HepG2 (cell line): ENCODE data around the gene TUBB. TPM values are rescaled to one million over a fixed set of nuclear protein-coding genes. Genes with fewer than 3 reads are reported as not detected.
"Not testable (repeated sequence)": the region's sequence is repeated elsewhere in the genome, so short reads cannot be mapped to it uniquely, and the experiment has no call there.

Experiments used
- ATAC-seq: fragments of 200-7000 bp; cut with Tn5 transposase; 3 replicates; pipeline ENCODE4 v1.9.1; 2020; ENCODE audit warnings: mild to moderate bottlenecking, moderate library complexity
- BruUV-seq: library from RNA; stranded (reverse); fragments of 400-500 nt; replicated peaks from 2 replicates; lab custom pipeline; 2021; lab: Mats Ljungman, UMichigan
- CTCF ChIA-PET: fragments of 300-600 bp; formaldehyde crosslinking; extraction: SDS; loops from one replicate; lab custom pipeline; 2021; ENCODE audit warnings: low total read pairs, inconsistent platforms, low intra/inter-chr PET ratio; lab: Yijun Ruan, JAX
- POLR2A ChIA-PET: fragments of 350-600 bp; sonication (Branson Sonifier 250); formaldehyde crosslinking; loops from one replicate; lab custom pipeline; 2020; ENCODE audit warnings: antibody characterized with exemption, inconsistent platforms; lab: Yijun Ruan, JAX
- DNase-seq: peaks from one replicate; pipeline ENCODE4 v3.0.0-alpha.2; 2015; ENCODE audit warnings: low spot score
- FAIRE-seq: peaks from 3 replicates; lab custom pipeline; 2011; peaks lifted over from hg19 to GRCh38; lab: Jason Lieb, UNC
- H2AFZ ChIP-seq: one replicate; pipeline ENCODE4 v1.6.1; 2011; ENCODE audit warnings: low read length, inconsistent platforms
- H3K27ac ChIP-seq: fragments of 300-600 bp; 3 replicates; pipeline ENCODE4 v1.8.0; 2011; ENCODE audit warnings: mixed run types, mild to moderate bottlenecking, mixed read lengths, low read length, inconsistent platforms; ENCODE audit not compliant: insufficient read depth; ENCODE audit errors: extremely low read length
- H3K27me3 ChIP-seq, 2 experiments: fragments of 200-600 bp in 1 of 2; 2 replicates in 1 of 2; 3 replicates in 1 of 2; pipeline versions ENCODE4 v1.6.0 to v1.8.0; 2011; ENCODE audit warnings: low read length in 2 of 2, mild to moderate bottlenecking in 2 of 2, moderate library complexity in 2 of 2, inconsistent platforms in 1 of 2; ENCODE audit not compliant: insufficient read depth in 2 of 2, control insufficient read depth in 1 of 2
- H3K36me3 ChIP-seq, 2 experiments: fragments of 200-600 bp in 1 of 2; replicated peaks in 1 of 2; 2 replicates in 1 of 2; 3 replicates in 1 of 2; pipeline versions ENCODE4 v1.5.1 to v1.8.0; 2011; ENCODE audit warnings: low read length in 2 of 2, inconsistent platforms in 1 of 2; ENCODE audit not compliant: insufficient read depth in 2 of 2, control insufficient read depth in 1 of 2
- H3K4me1 ChIP-seq: 2 replicates; pipeline ENCODE4 v1.5.1; 2012; ENCODE audit warnings: low read length, inconsistent platforms; ENCODE audit not compliant: insufficient read depth
- H3K4me2 ChIP-seq: 2 replicates; pipeline ENCODE4 v1.6.0; 2011; ENCODE audit warnings: low read depth, low read length, inconsistent platforms
- H3K4me3 ChIP-seq, 3 experiments: fragments of 200-600 bp in 1 of 3; sonication (generic), shearing (Covaris generic) in 1 of 3; replicated peaks in 1 of 3; 2 replicates each; pipeline ENCODE4 v1.5.1; 2011 to 2016; ENCODE audit warnings: low read length in 3 of 3, inconsistent platforms in 2 of 3, low read depth in 2 of 3, mild to moderate bottlenecking in 2 of 3, control low read depth in 1 of 3, mixed read lengths in 1 of 3; ENCODE audit not compliant: insufficient read depth in 1 of 3
- H3K79me2 ChIP-seq: one replicate; pipeline ENCODE4 v1.6.1; 2011; ENCODE audit warnings: low read length, inconsistent platforms; ENCODE audit not compliant: insufficient read depth
- H3K9ac ChIP-seq: 2 replicates; pipeline ENCODE4 v1.6.0; 2011; ENCODE audit warnings: mild to moderate bottlenecking, low read depth, low read length, inconsistent platforms; ENCODE audit not compliant: insufficient read depth
- H3K9me3 ChIP-seq: 2 replicates; pipeline ENCODE4 v1.5.1; 2012; ENCODE audit warnings: mild to moderate bottlenecking, low read length
- H4K20me1 ChIP-seq: 2 replicates; pipeline ENCODE4 v1.6.0; 2011; ENCODE audit warnings: inconsistent platforms, mild to moderate bottlenecking, low read length, moderate library complexity; ENCODE audit not compliant: insufficient read depth
- PAF1 ChIP-seq: IDR thresholded peaks from 2 replicates; pipeline ENCODE4 v1.6.1; 2016; ENCODE audit warnings: missing genetic modification reagents, missing compliant biosample characterization
- SAFB2 ChIP-seq: sonication (generic); formaldehyde crosslinking; IDR thresholded peaks from 2 replicates; pipeline ENCODE4 v1.5.1; 2020; ENCODE audit warnings: missing genetic modification reagents, low read depth, mild to moderate bottlenecking, borderline replicate concordance
- STAG1 ChIP-seq: sonication (generic); formaldehyde crosslinking; IDR thresholded peaks from 2 replicates; pipeline ENCODE4 v1.4.0; 2020; ENCODE audit warnings: missing genetic modification reagents
- ZC3H13 ChIP-seq: sonication (generic); formaldehyde crosslinking; IDR thresholded peaks from 2 replicates; pipeline ENCODE4 v1.8.1; 2023; ENCODE audit warnings: mild to moderate bottlenecking, missing genetic modification reagents, moderate library complexity
- ZFX ChIP-seq: sonication (generic); formaldehyde crosslinking; IDR thresholded peaks from 2 replicates; pipeline ENCODE4 v1.4.0; 2020; ENCODE audit warnings: mild to moderate bottlenecking, low read depth, missing genetic modification reagents, moderate library complexity
- ZKSCAN1 ChIP-seq: fragments of 150-350 bp; IDR thresholded peaks from 2 replicates; pipeline ENCODE4 v1.6.1; 2014; ENCODE audit warnings: low read length
- WGBS: methylation state at CpG from one replicate; pipeline ENCODE4 v1.1.6; 2017; ENCODE audit warnings: low lambda C conversion rate; 5-methylcytosine and 5-hydroxymethylcytosine counted together
- in situ Hi-C: cut with HindIII; loops from 2 replicates; pipeline ENCODE4 v1.10.0; 2017; ENCODE audit warnings: low pct_unique_long_range_greater_than_20kb; ENCODE audit not compliant: extremely low pct_ligation_motif_present
- intact Hi-C: fragments of 100-400 bp; cut with micrococcal nuclease; formaldehyde crosslinking; loops from one replicate; pipeline ENCODE4 v1.10.0; 2022; ENCODE audit not compliant: unreplicated experiment
- polyA plus RNA-seq, 8 experiments: library from polyadenylated mRNA; depleted of rRNA in 3 of 8; stranded (reverse) in 7 of 8; unstranded in 1 of 8; fragments of >200 nt; fragmentation: Illumina TruSeq in 4 of 8; extraction: Trizol in 4 of 8; gene quantifications; 2 replicates each; pipeline versions ENCODE4 v1.2.1 to v1.2.3, GENCODE V29; 2011 to 2016; ENCODE audit warnings: low read depth in 4 of 8, missing spikeins in 1 of 8, mixed read lengths in 1 of 8; ENCODE audit not compliant: insufficient read depth in 1 of 8
- total RNA-seq, 5 experiments: library from RNA; depleted of rRNA; stranded (reverse); fragments of >200 nt; fragmentation: Illumina TruSeq; extraction: Trizol; gene quantifications; 2 replicates each; pipeline ENCODE4 v1.2.3, GENCODE V29; 2016; ENCODE audit warnings: low read depth in 1 of 5
- TF ChIP-seq, protein P1 (sequence below): sonication (generic); formaldehyde crosslinking; IDR thresholded peaks from 2 replicates; pipeline ENCODE4 v1.4.0; 2020; ENCODE audit warnings: missing genetic modification reagents
- TF ChIP-seq, protein P2 (sequence below): sonication (generic); formaldehyde crosslinking; IDR thresholded peaks from 2 replicates; pipeline ENCODE4 v1.5.0; 2020; ENCODE audit warnings: mild to moderate bottlenecking, missing genetic modification reagents, moderate library complexity
- TF ChIP-seq, protein P3 (sequence below): sonication (generic); formaldehyde crosslinking; IDR thresholded peaks from 2 replicates; pipeline ENCODE4 v1.5.1; 2020; ENCODE audit warnings: mild to moderate bottlenecking, missing genetic modification reagents, moderate library complexity
- TF ChIP-seq, protein P4 (sequence below): sonication (generic); formaldehyde crosslinking; IDR thresholded peaks from 2 replicates; pipeline ENCODE4 v1.8.0; 2022; ENCODE audit warnings: missing genetic modification reagents, mild to moderate bottlenecking, moderate library complexity, borderline replicate concordance

The TUBB gene
- total and polyA plus RNA-seq, 2 of the 13 experiments (the other 11 are each of a cell fraction or from before 2014, with no cell fraction given) = 911 to 1,163 TPM

DNA sequence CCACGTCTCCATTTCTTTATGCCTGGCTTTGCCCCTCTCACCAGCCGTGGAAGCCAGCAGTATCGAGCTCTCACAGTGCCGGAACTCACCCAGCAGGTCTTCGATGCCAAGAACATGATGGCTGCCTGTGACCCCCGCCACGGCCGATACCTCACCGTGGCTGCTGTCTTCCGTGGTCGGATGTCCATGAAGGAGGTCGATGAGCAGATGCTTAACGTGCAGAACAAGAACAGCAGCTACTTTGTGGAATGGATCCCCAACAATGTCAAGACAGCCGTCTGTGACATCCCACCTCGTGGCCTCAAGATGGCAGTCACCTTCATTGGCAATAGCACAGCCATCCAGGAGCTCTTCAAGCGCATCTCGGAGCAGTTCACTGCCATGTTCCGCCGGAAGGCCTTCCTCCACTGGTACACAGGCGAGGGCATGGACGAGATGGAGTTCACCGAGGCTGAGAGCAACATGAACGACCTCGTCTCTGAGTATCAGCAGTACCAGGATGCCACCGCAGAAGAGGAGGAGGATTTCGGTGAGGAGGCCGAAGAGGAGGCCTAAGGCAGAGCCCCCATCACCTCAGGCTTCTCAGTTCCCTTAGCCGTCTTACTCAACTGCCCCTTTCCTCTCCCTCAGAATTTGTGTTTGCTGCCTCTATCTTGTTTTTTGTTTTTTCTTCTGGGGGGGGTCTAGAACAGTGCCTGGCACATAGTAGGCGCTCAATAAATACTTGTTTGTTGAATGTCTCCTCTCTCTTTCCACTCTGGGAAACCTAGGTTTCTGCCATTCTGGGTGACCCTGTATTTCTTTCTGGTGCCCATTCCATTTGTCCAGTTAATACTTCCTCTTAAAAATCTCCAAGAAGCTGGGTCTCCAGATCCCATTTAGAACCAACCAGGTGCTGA is 3.9 kb downstream of the TUBB start:
- H3K9ac ChIP-seq, H3K9me3 ChIP-seq, H3K27ac ChIP-seq, H3K4me3 ChIP-seq, H3K27me3 ChIP-seq, H2AFZ ChIP-seq, ATAC-seq, DNase-seq, FAIRE-seq, H3K4me2 ChIP-seq: not testable (repeated sequence)
- Histone ChIP-seq H4K20me1 (peaks cover 44% of the 10 kb centered on the region), H3K36me3 (peaks cover 17 to 48% of the 10 kb centered on the region in 2 experiments), H3K79me2 (peaks cover 43% of the 10 kb centered on the region), H3K4me1 (peaks cover 46% of the 10 kb centered on the region)
- CTCF ChIA-PET = interaction anchor here (1.6 to 3.5 kb wide), 2 partner anchors 45 to 106 kb away, joined by 4 to 130 read pairs; no protein-coding TSS in a partner anchor
- in situ Hi-C loops (loop anchor here (5.0 to 10.0 kb wide), 2 partner anchors 47 to 239 kb away; partner anchors contain the start of gene HLA-E), intact Hi-C loops (loop anchor here (5.0 kb wide), 2 partner anchors 153 to 242 kb away; no protein-coding TSS in a partner anchor)
- WGBS = 95% methylated on average over 29 of the region's 29 CpGs
- TSS peak; percentile 46 for BruUV-seq
- POLR2A ChIA-PET = interaction anchor here (1.0 to 5.0 kb wide), 5 partner anchors 9 to 109 kb away, joined by 3 to 92 read pairs (median 4); partner anchors contain the start of genes DHX16, FLOT1 and IER3
- TF ChIP-seq, protein P1, sequence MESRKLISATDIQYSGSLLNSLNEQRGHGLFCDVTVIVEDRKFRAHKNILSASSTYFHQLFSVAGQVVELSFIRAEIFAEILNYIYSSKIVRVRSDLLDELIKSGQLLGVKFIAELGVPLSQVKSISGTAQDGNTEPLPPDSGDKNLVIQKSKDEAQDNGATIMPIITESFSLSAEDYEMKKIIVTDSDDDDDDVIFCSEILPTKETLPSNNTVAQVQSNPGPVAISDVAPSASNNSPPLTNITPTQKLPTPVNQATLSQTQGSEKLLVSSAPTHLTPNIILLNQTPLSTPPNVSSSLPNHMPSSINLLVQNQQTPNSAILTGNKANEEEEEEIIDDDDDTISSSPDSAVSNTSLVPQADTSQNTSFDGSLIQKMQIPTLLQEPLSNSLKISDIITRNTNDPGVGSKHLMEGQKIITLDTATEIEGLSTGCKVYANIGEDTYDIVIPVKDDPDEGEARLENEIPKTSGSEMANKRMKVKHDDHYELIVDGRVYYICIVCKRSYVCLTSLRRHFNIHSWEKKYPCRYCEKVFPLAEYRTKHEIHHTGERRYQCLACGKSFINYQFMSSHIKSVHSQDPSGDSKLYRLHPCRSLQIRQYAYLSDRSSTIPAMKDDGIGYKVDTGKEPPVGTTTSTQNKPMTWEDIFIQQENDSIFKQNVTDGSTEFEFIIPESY = peak; percentile 17; the same call in 1 of the 2 replicates
- TF ChIP-seq SAFB2 (CRISPR knock-in tag) (0 out of 2 replicates have a peak, but pooled peaks have one; percentile 43), ZKSCAN1 (peak; percentile 63; the same call in 1 of the 2 replicates), ZC3H13 (CRISPR knock-in tag) (peak; percentile 72), PAF1 (CRISPR knock-in tag) (peak; percentile 59; the same call in 1 of the 2 replicates), STAG1 (CRISPR knock-in tag) (peak; percentile 26), ZFX (0 out of 2 replicates have a peak, but pooled peaks have one; percentile 25)
- TF ChIP-seq, protein P2, sequence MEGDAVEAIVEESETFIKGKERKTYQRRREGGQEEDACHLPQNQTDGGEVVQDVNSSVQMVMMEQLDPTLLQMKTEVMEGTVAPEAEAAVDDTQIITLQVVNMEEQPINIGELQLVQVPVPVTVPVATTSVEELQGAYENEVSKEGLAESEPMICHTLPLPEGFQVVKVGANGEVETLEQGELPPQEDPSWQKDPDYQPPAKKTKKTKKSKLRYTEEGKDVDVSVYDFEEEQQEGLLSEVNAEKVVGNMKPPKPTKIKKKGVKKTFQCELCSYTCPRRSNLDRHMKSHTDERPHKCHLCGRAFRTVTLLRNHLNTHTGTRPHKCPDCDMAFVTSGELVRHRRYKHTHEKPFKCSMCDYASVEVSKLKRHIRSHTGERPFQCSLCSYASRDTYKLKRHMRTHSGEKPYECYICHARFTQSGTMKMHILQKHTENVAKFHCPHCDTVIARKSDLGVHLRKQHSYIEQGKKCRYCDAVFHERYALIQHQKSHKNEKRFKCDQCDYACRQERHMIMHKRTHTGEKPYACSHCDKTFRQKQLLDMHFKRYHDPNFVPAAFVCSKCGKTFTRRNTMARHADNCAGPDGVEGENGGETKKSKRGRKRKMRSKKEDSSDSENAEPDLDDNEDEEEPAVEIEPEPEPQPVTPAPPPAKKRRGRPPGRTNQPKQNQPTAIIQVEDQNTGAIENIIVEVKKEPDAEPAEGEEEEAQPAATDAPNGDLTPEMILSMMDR (CRISPR knock-in tag) = peak; percentile 42; the same call in 1 of the 2 replicates
- TF ChIP-seq, protein P3, sequence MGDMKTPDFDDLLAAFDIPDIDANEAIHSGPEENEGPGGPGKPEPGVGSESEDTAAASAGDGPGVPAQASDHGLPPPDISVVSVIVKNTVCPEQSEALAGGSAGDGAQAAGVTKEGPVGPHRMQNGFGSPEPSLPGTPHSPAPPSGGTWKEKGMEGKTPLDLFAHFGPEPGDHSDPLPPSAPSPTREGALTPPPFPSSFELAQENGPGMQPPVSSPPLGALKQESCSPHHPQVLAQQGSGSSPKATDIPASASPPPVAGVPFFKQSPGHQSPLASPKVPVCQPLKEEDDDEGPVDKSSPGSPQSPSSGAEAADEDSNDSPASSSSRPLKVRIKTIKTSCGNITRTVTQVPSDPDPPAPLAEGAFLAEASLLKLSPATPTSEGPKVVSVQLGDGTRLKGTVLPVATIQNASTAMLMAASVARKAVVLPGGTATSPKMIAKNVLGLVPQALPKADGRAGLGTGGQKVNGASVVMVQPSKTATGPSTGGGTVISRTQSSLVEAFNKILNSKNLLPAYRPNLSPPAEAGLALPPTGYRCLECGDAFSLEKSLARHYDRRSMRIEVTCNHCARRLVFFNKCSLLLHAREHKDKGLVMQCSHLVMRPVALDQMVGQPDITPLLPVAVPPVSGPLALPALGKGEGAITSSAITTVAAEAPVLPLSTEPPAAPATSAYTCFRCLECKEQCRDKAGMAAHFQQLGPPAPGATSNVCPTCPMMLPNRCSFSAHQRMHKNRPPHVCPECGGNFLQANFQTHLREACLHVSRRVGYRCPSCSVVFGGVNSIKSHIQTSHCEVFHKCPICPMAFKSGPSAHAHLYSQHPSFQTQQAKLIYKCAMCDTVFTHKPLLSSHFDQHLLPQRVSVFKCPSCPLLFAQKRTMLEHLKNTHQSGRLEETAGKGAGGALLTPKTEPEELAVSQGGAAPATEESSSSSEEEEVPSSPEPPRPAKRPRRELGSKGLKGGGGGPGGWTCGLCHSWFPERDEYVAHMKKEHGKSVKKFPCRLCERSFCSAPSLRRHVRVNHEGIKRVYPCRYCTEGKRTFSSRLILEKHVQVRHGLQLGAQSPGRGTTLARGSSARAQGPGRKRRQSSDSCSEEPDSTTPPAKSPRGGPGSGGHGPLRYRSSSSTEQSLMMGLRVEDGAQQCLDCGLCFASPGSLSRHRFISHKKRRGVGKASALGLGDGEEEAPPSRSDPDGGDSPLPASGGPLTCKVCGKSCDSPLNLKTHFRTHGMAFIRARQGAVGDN (CRISPR knock-in tag) = peak; percentile 45
- TF ChIP-seq, protein P4, sequence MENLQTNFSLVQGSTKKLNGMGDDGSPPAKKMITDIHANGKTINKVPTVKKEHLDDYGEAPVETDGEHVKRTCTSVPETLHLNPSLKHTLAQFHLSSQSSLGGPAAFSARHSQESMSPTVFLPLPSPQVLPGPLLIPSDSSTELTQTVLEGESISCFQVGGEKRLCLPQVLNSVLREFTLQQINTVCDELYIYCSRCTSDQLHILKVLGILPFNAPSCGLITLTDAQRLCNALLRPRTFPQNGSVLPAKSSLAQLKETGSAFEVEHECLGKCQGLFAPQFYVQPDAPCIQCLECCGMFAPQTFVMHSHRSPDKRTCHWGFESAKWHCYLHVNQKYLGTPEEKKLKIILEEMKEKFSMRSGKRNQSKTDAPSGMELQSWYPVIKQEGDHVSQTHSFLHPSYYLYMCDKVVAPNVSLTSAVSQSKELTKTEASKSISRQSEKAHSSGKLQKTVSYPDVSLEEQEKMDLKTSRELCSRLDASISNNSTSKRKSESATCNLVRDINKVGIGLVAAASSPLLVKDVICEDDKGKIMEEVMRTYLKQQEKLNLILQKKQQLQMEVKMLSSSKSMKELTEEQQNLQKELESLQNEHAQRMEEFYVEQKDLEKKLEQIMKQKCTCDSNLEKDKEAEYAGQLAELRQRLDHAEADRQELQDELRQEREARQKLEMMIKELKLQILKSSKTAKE (CRISPR knock-in tag) = 0 out of 2 replicates have a peak, but pooled peaks have one; percentile 3
